Suppressor macrophage treated with lipopolysaccharide for 1 hour (primary cell): ENCODE results near the gene FLT3.
A peak's percentile ranks its signal among the peaks of the same experiment; 100 is the strongest.
"Not testable (repeated sequence)": the region's sequence is repeated elsewhere in the genome, so short reads cannot be mapped to it uniquely, and the experiment has no call there.

Experiments used
- DNase-seq, 3 donors: peaks; one replicate each; pipeline ENCODE4 v3.0.0-alpha.2; 2020 to 2022

Gene FLT3

GRCh38 chr13:27971236-27971645 lies 129.1 kb downstream of the FLT3 start:
- no peak for DNase-seq

GRCh38 chr13:27970382-27971235 lies 129.8 kb downstream of the FLT3 start:
- DNase-seq: no peak

- DNase-seq: no peak
Observed at GRCh38 chr13:27969866-27970229, 130.5 kb downstream of the FLT3 start.

GRCh38 chr13:27969082-27969865 lies 131.1 kb downstream of the FLT3 start, which contains the start of gene CDX2:
Gene CDX2, minus strand, starts transcription at chr13:27969315. Its CDS starts 309 bp downstream, at chr13:27969006.
- peak; percentile 29 to 61 (median 50) for DNase-seq

GRCh38 chr13:27968316-27969081 lies 131.9 kb downstream of the FLT3 start:
- no peak for DNase-seq

- no peak for DNase-seq
Observed at GRCh38 chr13:27967736-27968315, 132.6 kb downstream of the FLT3 start.

GRCh38 chr13:27967203-27967735 lies 133.1 kb downstream of the FLT3 start:
- DNase-seq: peak; percentile 42 to 61 (median 44)

GRCh38 chr13:27966641-27967202 lies 133.7 kb downstream of the FLT3 start:
- peak in 1 of 3 donors; percentile 9 for DNase-seq

GRCh38 chr13:27965740-27966640 lies 134.4 kb downstream of the FLT3 start:
- DNase-seq: peak in 1 of 3 donors; percentile 11

GRCh38 chr13:27965343-27965739 lies 135.0 kb downstream of the FLT3 start:
- no peak for DNase-seq

- no peak for DNase-seq
Observed at GRCh38 chr13:27964741-27965323, 135.5 kb downstream of the FLT3 start.

- not testable (repeated sequence) for DNase-seq
Observed at GRCh38 chr13:27964206-27964605, 136.2 kb downstream of the FLT3 start.

- no peak for DNase-seq
Observed at GRCh38 chr13:27963491-27963890, 136.9 kb downstream of the FLT3 start.

- DNase-seq: no peak
Observed at GRCh38 chr13:27962982-27963381, 137.4 kb downstream of the FLT3 start.

GRCh38 chr13:27962128-27962841 lies 138.1 kb downstream of the FLT3 start:
- DNase-seq: no peak

- DNase-seq: peak; percentile 25 to 74 (median 47)
Observed at GRCh38 chr13:27961227-27962085, 138.9 kb downstream of the FLT3 start.

- peak; percentile 64 to 80 (median 68) for DNase-seq
Observed at GRCh38 chr13:27960362-27961226, 139.8 kb downstream of the FLT3 start.

- DNase-seq: no peak
Observed at GRCh38 chr13:27959976-27960361, 140.4 kb downstream of the FLT3 start.
